Osteoblast (primary cell): ENCODE measurements around the gene RWDD2A. TPM values are rescaled to one million over a fixed set of nuclear protein-coding genes. Genes with fewer than 3 reads are reported as not detected.

Experiments
- DNase-seq: peaks from one replicate; pipeline ENCODE4 v3.0.0; 2011; ENCODE audit warnings: low spot score, mixed read lengths; ENCODE audit not compliant: insufficient read length; ENCODE audit errors: missing footprints
- H2AFZ ChIP-seq: 2 replicates; pipeline ENCODE4 v1.6.0; 2011; ENCODE audit warnings: mild to moderate bottlenecking, low read length
- H3K27ac ChIP-seq: 2 replicates; pipeline ENCODE4 v1.5.1; 2011; ENCODE audit warnings: mild to moderate bottlenecking, low read depth, low read length, moderate library complexity
- H3K27me3 ChIP-seq: 2 replicates; pipeline ENCODE4 v1.6.0; 2012; ENCODE audit warnings: mild to moderate bottlenecking, control low read depth, inconsistent platforms, low read length, moderate library complexity; ENCODE audit not compliant: insufficient read depth
- H3K36me3 ChIP-seq: 2 replicates; pipeline ENCODE4 v1.5.1; 2011; ENCODE audit warnings: mild to moderate bottlenecking, low read length, control low read depth, moderate library complexity; ENCODE audit not compliant: insufficient read depth
- H3K4me1 ChIP-seq: 2 replicates; pipeline ENCODE4 v1.5.1; 2011; ENCODE audit warnings: mild to moderate bottlenecking, low read length, control low read depth, moderate library complexity; ENCODE audit not compliant: insufficient read depth
- H3K4me2 ChIP-seq: 2 replicates; pipeline ENCODE4 v1.6.0; 2011; ENCODE audit warnings: mild to moderate bottlenecking, low read length; ENCODE audit not compliant: insufficient read depth
- H3K4me3 ChIP-seq: fragments of 200-600 bp; sonication (generic); 3 replicates; pipeline ENCODE4 v1.5.1; 2012; ENCODE audit warnings: mild to moderate bottlenecking, low read length, inconsistent platforms; ENCODE audit not compliant: insufficient read depth
- H3K79me2 ChIP-seq: 2 replicates; pipeline ENCODE4 v1.6.0; 2012; ENCODE audit warnings: mild to moderate bottlenecking, low read length, control low read depth, inconsistent platforms; ENCODE audit not compliant: insufficient read depth
- H3K9me3 ChIP-seq: 2 replicates; pipeline ENCODE4 v1.5.1; 2011; ENCODE audit warnings: low read depth, low read length, control low read depth
- H4K20me1 ChIP-seq: 2 replicates; pipeline ENCODE4 v1.6.0; 2012; ENCODE audit warnings: mild to moderate bottlenecking, low read length, control low read depth; ENCODE audit not compliant: insufficient read depth
- CTCF ChIP-seq: IDR thresholded peaks from 2 replicates; pipeline ENCODE4 v1.5.1; 2011; ENCODE audit warnings: mild to moderate bottlenecking, low read depth, low read length, moderate library complexity; ENCODE audit errors: extremely low read depth
- total RNA-seq: library from RNA; depleted of rRNA; stranded (reverse); fragments of >200 nt; gene quantifications from 2 replicates; pipeline ENCODE4 v1.2.3, GENCODE V29; 2012

RWDD2A gene
- total RNA-seq, 1 donor, result 5.4 TPM

- Histone ChIP-seq H3K36me3 (peaks cover 90% of the 10 kb centered on the region), H3K27ac (peak overlapping the region; percentile 89), H3K79me2 (peaks cover 57% of the 10 kb centered on the region), H3K9me3 (no peaks in the 10 kb centered on the region), H3K4me1 (peaks cover 26% of the 10 kb centered on the region), H2AFZ (no peak overlapping the region), H4K20me1 (peaks cover 22% of the 10 kb centered on the region), H3K27me3 (no peaks in the 10 kb centered on the region), H3K4me3 (no peak overlapping the region), H3K4me2 (peak overlapping the region; percentile 70)
- TF ChIP-seq CTCF, result no peak
- DNase-seq, result no peak
Observed at GRCh38 chr6:83182114-83182513, 11.0 kb upstream of the RWDD2A start.

GRCh38 chr6:83183082-83183828 is 9.9 kb upstream of the RWDD2A start:
- Histone ChIP-seq H2AFZ (no peak overlapping the region), H3K4me3 (peak overlapping the region; percentile 5), H3K4me1 (peaks cover 26% of the 10 kb centered on the region), H3K79me2 (peaks cover 60% of the 10 kb centered on the region), H3K36me3 (peaks cover 90% of the 10 kb centered on the region), H3K27me3 (no peaks in the 10 kb centered on the region), H3K4me2 (peak overlapping the region; percentile 70), H3K27ac (peak overlapping the region; percentile 89), H3K9me3 (no peaks in the 10 kb centered on the region), H4K20me1 (peaks cover 25% of the 10 kb centered on the region)
- no peak for TF ChIP-seq CTCF
- peak; percentile 73 for DNase-seq

GRCh38 chr6:83185096-83185495 is 8.1 kb upstream of the RWDD2A start:
- Histone ChIP-seq H3K27ac (peak overlapping the region; percentile 89), H3K4me1 (peaks cover 26% of the 10 kb centered on the region), H3K27me3 (no peaks in the 10 kb centered on the region), H3K9me3 (no peaks in the 10 kb centered on the region), H4K20me1 (peaks cover 39% of the 10 kb centered on the region), H3K4me2 (no peak overlapping the region), H3K36me3 (peaks cover 92% of the 10 kb centered on the region), H3K79me2 (peaks cover 68% of the 10 kb centered on the region), H2AFZ (no peak overlapping the region), H3K4me3 (no peak overlapping the region)
- no peak for DNase-seq
- no peak for TF ChIP-seq CTCF

- H3K36me3 ChIP-seq, result peaks cover 72% of the 10 kb centered on the region
- H3K27me3 ChIP-seq, result no peaks in the 10 kb centered on the region
- peaks cover 37% of the 10 kb centered on the region for H4K20me1 ChIP-seq
- H3K4me2 ChIP-seq, result no peak overlapping the region
- no peaks in the 10 kb centered on the region for H3K9me3 ChIP-seq
- H3K4me1 ChIP-seq, result peaks cover 22% of the 10 kb centered on the region
- no peak for DNase-seq
- no peak overlapping the region for H3K27ac ChIP-seq
- H2AFZ ChIP-seq, result no peak overlapping the region
- peaks cover 78% of the 10 kb centered on the region for H3K79me2 ChIP-seq
- H3K4me3 ChIP-seq, result no peak overlapping the region
- no peak for TF ChIP-seq CTCF
Observed at GRCh38 chr6:83188501-83188900, 4.7 kb upstream of the RWDD2A start.
